NOMO-1 treated with dmso at 0.1 percent for 144 hours (cell line): ENCODE data around the gene C19orf81.

Experiments
- DNase-seq: peaks from one replicate; lab custom pipeline; 2025; ENCODE audit not compliant: unreplicated experiment; lab: John Stamatoyannopoulos, UW

C19orf81 gene

GRCh38 chr19:50629194-50629593 is 20.1 kb upstream of the C19orf81 start:
- DNase-seq, result no peak

- no peak for DNase-seq
Observed at GRCh38 chr19:50629801-50630200, 19.4 kb upstream of the C19orf81 start.

- no peak for DNase-seq
Observed at GRCh38 chr19:50632151-50632835, 17.0 kb upstream of the C19orf81 start.

- no peak for DNase-seq
Observed at GRCh38 chr19:50633359-50633758, 15.9 kb upstream of the C19orf81 start.

- no peak for DNase-seq
Observed at GRCh38 chr19:50633973-50634372, 15.3 kb upstream of the C19orf81 start.

- no peak for DNase-seq
Observed at GRCh38 chr19:50636317-50637085, 12.7 kb upstream of the C19orf81 start.

GRCh38 chr19:50638600-50638999 is 10.6 kb upstream of the C19orf81 start:
- no peak for DNase-seq

- DNase-seq, result peak; percentile 34
Observed at GRCh38 chr19:50639121-50640112, 9.8 kb upstream of the C19orf81 start, which contains the start of gene SYT3. TSS of gene SYT3 (minus strand) at chr19:50639881. CDS start at chr19:50637411, 2,470 bp downstream.

GRCh38 chr19:50640368-50640767 is 8.9 kb upstream of the C19orf81 start:
- no peak for DNase-seq

- DNase-seq, result no peak
Observed at GRCh38 chr19:50644315-50644915, 4.8 kb upstream of the C19orf81 start.

- DNase-seq, result no peak
Observed at GRCh38 chr19:50645107-50645506, 4.1 kb upstream of the C19orf81 start.

GRCh38 chr19:50646074-50646807 is 3.0 kb upstream of the C19orf81 start:
- no peak for DNase-seq

GRCh38 chr19:50647879-50648615 is 1.2 kb upstream of the C19orf81 start:
- no peak for DNase-seq

- DNase-seq, result no peak
Observed at GRCh38 chr19:50648659-50649058, 586 bp upstream of the C19orf81 start.

- DNase-seq, result no peak
Observed at GRCh38 chr19:50651174-50651573, 1.9 kb downstream of the C19orf81 start.

- DNase-seq, result no peak
Observed at GRCh38 chr19:50652722-50653121, 3.5 kb downstream of the C19orf81 start.

GRCh38 chr19:50654882-50655281 is 5.6 kb downstream of the C19orf81 start:
- DNase-seq, result no peak

- no peak for DNase-seq
Observed at GRCh38 chr19:50657222-50657669, 8.0 kb downstream of the C19orf81 start.

GRCh38 chr19:50657712-50658440 is 8.6 kb downstream of the C19orf81 start:
- peak; percentile 99 for DNase-seq
